ENCODE results near the gene DXO. TPM values are rescaled to one million over a fixed set of nuclear protein-coding genes. Genes with fewer than 3 reads are reported as not detected.

DXO gene
- total and polyA plus RNA-seq, 2 of the 13 experiments (the other 11 are each of a cell fraction or from before 2014, with no cell fraction given): 18.6 to 26.2 TPM

DNA sequence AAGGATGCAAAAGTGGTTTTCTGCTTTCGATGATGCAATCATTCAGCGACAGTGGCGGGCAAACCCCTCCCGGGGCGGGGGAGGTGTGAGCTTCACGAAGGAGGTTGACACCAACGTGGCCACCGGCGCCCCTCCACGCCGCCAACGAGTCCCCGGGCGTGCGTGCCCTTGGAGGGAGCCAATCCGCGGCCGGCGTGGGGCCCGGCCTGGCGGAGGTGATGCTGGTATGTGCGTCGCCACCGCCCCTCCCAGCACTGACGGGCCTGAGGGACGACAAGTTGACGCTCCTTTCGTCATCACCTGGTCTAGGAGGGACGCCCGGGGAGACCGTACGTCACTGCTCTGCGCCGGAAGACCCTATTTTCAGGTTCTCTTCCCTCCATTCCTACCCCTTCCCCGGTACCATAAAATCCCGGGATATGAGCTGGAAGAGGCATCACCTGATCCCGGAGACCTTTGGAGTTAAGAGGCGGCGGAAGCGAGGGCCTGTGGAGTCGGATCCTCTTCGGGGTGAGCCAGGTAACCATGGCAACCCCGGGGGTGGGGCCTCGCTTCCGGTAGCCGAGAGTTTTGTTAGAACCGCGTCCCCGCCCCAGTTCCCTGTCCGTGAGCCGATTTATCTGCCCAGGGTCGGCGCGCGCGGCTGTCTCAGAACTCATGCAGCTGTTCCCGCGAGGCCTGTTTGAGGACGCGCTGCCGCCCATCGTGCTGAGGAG, at the start of gene DXO (continued):
- TF ChIP-seq, protein P1, sequence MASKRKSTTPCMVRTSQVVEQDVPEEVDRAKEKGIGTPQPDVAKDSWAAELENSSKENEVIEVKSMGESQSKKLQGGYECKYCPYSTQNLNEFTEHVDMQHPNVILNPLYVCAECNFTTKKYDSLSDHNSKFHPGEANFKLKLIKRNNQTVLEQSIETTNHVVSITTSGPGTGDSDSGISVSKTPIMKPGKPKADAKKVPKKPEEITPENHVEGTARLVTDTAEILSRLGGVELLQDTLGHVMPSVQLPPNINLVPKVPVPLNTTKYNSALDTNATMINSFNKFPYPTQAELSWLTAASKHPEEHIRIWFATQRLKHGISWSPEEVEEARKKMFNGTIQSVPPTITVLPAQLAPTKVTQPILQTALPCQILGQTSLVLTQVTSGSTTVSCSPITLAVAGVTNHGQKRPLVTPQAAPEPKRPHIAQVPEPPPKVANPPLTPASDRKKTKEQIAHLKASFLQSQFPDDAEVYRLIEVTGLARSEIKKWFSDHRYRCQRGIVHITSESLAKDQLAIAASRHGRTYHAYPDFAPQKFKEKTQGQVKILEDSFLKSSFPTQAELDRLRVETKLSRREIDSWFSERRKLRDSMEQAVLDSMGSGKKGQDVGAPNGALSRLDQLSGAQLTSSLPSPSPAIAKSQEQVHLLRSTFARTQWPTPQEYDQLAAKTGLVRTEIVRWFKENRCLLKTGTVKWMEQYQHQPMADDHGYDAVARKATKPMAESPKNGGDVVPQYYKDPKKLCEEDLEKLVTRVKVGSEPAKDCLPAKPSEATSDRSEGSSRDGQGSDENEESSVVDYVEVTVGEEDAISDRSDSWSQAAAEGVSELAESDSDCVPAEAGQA (IDR thresholded peaks at IDR 0.05; ENCODE audit: low read depth): peak; percentile 99
- TF ChIP-seq, protein P1 (CRISPR knock-in tag; IDR thresholded peaks at IDR 0.05; ENCODE audit: borderline replicate concordance): 0 out of 2 replicates have a peak, but pooled peaks have one; percentile 49
- TF ChIP-seq ZNF878 (CRISPR knock-in tag; IDR thresholded peaks at IDR 0.05): 0 out of 2 replicates have a peak, but pooled peaks have one; percentile 32
- TF ChIP-seq KMT2A (CRISPR knock-in tag; IDR thresholded peaks at IDR 0.05): peak; percentile 33; the same call in 1 of the 2 replicates
- 0 out of 2 replicates have a peak, but pooled peaks have one; percentile 65 for TF ChIP-seq ZNF557 (CRISPR knock-in tag; IDR thresholded peaks at IDR 0.05)
- TF ChIP-seq ZNF30 (CRISPR knock-in tag; IDR thresholded peaks at IDR 0.05): no peak
- peak; percentile 66; the same call in 1 of the 2 replicates for TF ChIP-seq ZNF564 (CRISPR knock-in tag; IDR thresholded peaks at IDR 0.05)
- peak; percentile 99 for TF ChIP-seq KAT8 (CRISPR knock-in tag; IDR thresholded peaks at IDR 0.05)
- peak; percentile 49 for TF ChIP-seq RXRA (CRISPR knock-in tag; IDR thresholded peaks at IDR 0.05)
- TF ChIP-seq SRF (IDR thresholded peaks at IDR 0.05; ENCODE audit: low read depth, low read length): peak; percentile 61; the same call in 1 of the 2 replicates
- TF ChIP-seq ZFY (CRISPR knock-in tag; IDR thresholded peaks at IDR 0.05): peak; percentile 80
- TF ChIP-seq ZMYM4 (CRISPR knock-in tag; IDR thresholded peaks at IDR 0.05): peak; percentile 57; the same call in 1 of the 2 replicates
- TF ChIP-seq, protein P2, sequence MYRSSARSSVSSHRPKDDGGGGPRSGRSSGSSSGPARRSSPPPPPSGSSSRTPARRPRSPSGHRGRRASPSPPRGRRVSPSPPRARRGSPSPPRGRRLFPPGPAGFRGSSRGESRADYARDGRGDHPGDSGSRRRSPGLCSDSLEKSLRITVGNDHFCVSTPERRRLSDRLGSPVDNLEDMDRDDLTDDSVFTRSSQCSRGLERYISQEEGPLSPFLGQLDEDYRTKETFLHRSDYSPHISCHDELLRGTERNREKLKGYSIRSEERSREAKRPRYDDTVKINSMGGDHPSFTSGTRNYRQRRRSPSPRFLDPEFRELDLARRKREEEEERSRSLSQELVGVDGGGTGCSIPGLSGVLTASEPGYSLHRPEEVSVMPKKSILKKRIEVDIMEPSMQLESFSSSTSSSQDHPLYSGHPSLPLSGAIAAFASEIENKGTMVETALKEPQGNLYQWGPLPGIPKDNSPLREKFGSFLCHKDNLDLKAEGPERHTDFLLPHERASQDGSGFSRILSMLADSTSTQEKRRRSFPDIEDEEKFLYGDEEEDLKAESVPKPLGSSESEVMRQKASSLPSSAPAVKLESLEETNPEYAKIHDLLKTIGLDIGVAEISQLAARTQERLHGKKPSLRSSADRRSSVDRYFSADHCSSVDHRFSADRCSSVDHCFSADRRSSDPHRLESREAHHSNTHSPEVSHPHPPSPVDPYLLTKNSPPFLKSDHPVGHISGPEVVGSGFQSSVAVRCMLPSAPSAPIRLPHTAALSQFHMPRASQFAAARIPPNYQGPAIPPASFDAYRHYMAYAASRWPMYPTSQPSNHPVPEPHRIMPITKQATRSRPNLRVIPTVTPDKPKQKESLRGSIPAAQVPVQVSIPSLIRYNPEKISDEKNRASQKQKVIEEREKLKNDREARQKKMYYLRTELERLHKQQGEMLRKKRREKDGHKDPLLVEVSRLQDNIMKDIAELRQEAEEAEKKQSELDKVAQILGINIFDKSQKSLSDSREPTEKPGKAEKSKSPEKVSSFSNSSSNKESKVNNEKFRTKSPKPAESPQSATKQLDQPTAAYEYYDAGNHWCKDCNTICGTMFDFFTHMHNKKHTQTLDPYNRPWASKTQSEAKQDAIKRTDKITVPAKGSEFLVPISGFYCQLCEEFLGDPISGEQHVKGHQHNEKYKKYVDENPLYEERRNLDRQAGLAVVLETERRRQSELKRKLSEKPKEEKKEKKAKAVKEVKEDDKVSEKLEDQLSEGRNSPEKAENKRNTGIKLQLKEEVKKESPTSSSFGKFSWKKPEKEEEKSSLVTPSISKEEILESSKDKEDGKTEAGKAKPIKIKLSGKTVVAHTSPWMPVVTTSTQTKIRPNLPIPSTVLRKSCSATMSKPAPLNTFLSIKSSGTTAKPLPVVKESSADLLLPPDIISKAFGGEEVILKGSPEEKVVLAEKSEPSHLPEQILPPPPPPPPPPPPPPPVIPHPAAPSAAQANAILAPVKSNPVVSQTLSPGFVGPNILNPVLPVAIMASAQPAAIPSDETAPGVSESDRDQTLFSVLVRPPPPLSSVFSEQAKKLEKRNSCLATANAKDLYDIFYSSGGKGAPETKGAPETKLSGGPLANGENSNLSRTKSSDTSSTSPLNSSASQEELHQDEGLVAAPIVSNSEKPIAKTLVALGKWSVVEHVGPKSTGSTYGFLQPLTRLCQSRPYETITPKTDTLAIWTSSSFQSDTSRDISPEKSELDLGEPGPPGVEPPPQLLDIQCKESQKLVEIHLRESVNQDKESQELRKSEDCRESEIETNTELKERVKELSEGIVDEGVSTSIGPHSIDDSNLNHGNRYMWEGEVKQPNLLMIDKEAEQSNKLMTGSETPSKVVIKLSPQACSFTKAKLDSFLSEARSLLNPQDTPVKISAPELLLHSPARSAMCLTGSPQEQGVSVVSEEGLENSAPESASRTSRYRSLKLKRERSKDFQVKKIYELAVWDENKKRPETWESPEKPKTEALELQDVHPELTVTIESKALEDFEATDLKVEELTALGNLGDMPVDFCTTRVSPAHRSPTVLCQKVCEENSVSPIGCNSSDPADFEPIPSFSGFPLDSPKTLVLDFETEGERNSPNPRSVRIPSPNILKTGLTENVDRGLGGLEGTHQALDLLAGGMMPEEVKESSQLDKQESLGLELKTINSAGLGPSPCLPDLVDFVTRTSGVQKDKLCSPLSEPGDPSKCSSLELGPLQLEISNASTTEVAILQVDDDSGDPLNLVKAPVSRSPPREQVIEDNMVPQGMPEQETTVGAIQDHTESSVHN (CRISPR knock-in tag; IDR thresholded peaks at IDR 0.05): peak; percentile 51; the same call in 1 of the 2 replicates
- TF ChIP-seq MTA1 (CRISPR knock-in tag; IDR thresholded peaks at IDR 0.05; ENCODE audit: borderline replicate concordance): peak; percentile 80; the same call in 1 of the 2 replicates

All from HepG2 (cell line).